Right renal pelvis (tissue), 4 donors: ENCODE results near the gene TRABD. TPM values are rescaled to one million over a fixed set of nuclear protein-coding genes. Genes with fewer than 3 reads are reported as not detected.
A peak's percentile ranks its signal among the peaks of the same experiment; 100 is the strongest.

ENCODE experiments used
- DNase-seq, 4 donors: peaks; one replicate each; pipeline ENCODE4 v3.0.0-alpha.2; 2013; ENCODE audit warnings: low read depth in 4 of 4, low spot score in 3 of 4, missing footprints in 1 of 4
- polyA plus RNA-seq, 4 donors: library from polyadenylated mRNA; unstranded; fragments of 120-200 nt; gene quantifications; one replicate each; pipeline ENCODE4 v1.2.1, GENCODE V29; 2013; ENCODE audit not compliant: insufficient read length in 4 of 4

TRABD gene
- polyA plus RNA-seq, 4 donors: 19.1 to 30.8 (median 21.7) TPM

DNA sequence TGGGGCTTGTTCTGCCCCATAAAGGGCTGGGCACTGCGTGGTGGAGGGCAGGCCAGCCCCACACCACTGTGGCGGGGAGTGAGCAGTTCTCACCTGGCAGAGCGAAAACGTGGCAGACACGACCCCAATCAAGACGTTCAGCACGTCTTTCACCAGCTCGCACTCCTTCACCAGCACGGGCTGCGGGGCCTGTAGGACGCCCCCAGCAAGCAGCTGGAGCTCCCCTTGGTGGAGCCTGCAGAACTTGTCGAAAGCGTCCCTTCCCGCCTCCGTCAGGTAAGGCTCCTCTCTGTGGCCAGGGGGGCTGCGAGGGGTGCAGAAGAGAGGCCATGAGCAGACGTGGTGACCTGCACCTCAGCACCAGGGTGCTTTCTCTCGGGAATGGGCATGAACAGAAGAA lies 47.5 kb downstream of the TRABD start:
- no peak for DNase-seq

DNA sequence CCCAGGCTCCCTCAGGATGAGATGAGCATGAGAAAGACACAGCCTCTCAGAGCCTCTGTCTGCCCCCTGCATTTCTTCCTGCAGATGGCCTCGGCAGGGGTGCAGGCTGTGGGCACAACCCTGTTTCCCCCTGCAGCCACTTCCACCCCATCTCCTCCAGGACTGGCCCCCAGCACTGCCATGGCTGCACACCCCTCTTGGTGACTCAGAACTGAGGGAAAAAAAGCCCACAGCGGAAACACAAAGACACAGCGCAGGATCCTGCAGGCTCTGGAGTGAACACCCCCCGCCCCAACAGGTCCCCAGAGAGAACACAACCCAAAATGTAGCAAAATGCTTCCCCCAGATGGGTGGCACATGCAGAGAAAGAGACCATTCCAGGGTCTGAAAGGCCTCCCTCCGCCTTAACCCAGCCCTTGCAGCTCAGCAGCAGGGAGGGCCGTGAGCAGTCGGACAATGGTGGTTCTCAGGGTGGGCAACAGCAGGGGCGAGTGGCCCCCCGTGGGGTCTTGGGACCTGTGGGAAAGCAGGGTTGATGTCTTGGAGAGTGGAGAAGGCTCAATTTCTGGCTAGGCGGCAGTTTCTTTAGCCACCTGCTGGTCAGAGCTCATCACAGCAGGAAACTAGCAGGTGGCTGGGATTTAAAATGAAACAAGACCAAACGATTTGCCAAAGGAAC lies 51.2 kb downstream of the TRABD start:
- no peak for DNase-seq

DNA sequence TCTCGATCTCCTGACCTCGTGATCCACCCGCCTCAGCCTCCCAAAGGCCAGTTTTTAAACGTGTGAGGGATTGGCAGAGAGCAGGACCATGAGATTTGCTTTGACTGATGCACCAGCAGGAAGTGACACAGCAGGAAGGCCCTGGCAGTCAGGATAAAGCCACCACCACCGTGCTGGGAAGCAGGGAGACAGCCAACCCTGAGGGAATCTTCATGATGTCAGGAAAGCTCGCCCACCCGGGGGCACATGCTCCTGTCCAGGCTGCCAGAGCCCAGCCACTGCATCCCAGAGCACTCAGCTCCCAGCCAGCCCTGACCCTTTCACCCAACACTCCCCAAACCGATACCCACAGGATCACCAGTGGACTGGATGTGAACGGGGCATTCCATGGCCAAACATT lies 53.0 kb downstream of the TRABD start:
- no peak for DNase-seq

DNA sequence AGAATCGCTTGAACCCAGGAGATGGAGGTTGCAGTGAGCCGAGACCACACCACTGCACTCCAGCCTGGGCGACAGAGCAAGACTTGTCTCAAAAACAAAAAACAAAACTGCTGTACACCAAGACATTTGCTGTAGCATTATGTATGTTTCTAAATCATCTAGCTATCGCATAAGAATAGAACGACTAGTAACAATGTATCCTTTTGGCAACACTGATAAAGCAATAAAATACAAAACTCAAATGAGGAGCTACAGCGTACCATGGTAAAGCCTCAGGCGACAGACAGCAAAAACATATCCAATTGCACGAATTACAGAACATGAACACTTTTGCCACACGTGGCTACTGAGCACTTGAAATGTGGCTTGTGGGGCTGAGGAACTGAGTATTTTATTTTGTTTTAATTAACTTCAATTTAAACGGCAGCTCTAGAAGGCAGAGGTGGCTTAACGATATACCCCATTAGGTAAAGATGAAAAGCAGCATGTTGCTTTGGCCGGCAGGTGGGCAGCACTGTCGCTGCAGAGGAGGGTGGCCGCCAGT lies 56.8 kb downstream of the TRABD start:
- no peak for DNase-seq

DNA sequence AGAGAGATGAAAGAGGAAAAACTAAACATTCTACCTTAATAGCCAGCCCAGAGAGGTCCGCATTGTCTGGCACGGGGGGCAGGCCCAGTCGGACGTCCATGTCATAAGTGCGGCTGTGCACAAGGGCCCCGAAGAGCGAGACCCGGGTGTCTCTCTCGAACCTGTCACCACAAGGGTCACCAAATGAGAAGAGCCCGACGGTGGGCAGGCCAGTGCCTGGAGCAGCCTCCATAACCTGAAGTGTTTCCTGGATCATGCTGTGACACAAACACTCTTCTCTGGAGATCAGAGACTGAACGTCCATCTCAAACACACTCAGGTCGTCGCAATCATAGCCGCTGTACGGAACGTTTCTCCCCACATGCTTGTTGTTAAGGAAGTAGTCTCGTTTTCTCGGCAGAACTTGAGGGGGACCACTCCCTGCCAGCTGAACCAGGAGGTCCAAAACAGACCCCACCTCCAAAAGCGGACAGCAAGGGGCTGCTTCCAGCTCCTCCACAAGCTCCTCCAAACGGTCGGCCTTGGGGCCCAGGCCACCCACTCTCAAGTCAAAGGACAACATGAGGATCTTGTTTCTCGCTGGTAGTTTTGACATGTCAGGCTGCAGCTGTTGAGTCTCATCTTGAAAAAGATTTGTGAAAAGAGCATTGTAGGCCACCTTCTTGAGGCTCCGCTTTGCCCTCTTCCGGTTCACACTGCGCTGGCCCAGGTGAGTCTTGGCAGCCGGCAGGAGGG lies 58.1 kb downstream of the TRABD start:
- no peak for DNase-seq

DNA sequence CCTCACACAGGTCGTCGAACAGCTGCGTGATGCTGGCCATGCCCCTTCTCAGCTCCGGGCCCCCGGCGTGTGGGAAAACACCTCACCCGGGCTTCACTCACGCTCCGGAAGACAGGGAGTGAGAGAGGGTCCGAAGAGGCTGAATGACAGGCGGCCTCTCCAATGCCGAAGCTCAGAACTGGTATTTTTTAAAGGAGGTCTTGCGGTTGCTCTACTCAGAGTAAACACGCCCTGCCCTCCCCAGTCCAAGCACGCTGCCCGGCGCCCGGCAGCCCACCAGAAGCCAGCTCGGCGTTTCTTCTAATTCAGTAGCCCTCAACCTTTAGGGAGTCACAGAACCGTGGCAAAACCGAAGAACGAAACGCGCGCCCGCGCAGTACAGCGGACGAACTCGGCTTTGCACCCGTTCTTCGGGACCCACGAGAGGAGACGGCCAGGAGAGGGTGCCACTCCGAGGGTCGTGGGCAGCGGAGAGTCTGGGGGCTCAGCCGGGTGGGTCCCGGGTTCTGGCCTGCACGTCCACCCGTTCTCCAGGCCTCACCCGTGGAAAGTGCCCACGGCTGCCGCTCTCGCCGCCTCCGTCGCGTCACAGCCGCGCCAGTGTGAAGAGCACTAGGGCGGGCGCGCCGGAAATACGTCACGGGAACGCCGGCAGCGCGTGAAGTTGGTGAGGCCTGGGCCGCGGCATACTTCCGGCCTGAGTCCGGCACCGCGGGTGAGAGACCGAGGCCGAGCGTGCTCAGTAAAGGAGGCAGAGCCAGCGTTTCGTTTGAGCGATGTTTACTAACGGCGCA lies 58.9 kb downstream of the TRABD start, which contains the start of gene TUBGCP6:
Gene TUBGCP6, minus strand, starts transcription at position 604 of the 794 bp plus-strand sequence. Its CDS starts 564 bp downstream, at position 40.
- peak; percentile 88 to 92 (median 90) for DNase-seq

DNA sequence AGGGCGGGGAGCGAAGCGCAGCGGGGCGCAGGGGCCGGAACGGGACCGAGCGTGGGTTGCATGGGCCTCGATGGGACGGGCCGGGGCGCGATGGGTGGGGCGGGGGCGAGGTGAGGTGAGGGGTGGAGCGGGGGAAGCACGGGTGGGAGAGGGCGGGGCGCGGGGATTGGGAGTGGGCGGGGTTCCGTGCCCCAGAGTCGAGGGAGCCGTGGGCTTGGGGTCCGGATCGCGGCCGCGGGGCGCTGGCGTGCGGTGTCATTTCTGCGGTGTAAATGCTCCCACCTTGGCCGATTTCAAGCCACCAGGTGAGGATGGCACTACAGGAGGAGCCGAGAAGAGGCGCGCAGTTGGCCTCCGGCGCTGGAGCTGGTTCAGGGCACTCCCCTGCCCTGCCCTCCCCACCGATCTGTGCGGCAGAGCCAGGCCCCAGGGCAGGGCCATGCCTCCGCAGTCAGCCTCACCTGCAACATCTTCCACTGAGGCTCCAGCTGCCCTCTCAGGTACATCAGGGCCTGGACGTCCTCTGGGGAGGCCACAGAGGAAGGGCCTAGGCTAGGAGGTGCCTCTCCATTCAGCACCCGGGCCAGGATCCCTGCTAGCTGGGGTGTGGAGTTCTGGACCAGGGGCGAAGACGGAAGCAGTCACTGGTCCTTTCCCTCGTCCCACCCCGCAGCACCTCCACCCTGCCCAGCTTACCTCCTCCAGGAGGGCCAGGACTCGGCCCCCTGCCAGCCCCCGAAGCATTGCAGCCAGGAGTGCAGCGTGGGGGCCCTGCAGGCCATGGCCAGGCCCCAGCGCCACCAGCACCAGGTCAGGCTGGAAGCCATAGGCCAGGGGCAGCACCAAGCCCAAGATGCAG lies 59.7 kb downstream of the TRABD start:
- DNase-seq: no peak

DNA sequence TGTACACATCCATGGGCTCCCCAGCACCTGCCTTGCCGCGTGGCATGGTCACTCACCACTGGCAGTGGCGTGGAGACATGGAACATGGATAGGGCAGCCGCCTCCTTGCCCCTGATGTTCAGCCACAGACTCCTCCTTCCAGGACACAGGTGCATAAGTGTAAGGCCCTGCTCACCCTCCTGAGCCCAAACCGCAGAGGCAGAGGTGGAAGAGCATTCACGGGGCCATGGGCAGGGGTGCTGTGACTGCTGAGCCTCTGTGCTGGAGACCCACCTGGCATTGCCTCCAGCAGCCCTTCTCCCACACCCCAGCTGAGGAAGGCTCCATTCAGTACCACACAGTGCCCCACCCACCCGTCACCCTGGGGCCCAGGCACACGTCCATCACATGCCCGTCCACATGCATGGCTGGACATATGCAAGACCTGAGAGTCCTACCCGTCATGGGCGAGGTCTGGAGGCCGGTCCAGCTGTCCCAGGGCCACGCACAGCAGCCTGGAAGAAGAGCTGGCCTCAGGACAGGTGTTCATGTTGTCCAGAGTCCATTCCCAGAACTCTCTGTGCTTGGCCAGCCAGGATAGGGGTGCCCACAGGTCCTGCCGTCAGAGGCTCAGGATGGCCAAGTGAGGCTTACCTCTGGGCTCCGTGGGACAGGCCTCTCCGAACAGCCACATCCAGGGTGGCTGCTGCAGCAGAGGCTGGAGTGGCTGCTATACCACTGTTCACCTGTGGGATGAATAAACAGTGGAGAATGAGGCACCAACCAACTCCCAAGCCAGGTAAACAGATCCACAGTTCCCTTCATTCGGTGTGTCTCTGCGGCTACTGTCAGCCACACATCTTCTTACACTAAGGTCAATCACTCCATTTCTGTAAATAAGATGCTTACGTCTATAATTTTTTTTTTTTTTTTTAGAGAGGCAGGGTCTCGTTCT lies 60.8 kb downstream of the TRABD start:
- no peak for DNase-seq

DNA sequence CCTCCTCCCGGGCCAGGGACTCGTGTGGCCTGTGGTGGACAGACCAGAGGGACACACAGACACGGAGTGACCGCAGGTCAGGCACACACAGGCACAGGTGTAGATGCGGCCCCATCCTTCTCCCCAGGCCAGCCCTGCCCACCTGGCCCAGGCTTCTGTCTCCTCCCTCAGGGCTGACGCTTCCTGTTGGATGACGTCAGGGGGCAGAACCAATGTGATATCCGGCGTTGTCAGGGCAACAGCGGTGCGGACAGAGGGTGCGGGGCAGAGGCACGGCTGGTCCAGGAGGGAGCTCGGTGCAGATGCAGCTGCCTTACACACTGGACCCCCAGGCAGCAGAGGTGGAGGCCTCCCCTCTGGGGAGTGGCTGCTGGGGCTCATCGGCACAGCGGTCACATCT lies 62.0 kb downstream of the TRABD start:
- DNase-seq: no peak

DNA sequence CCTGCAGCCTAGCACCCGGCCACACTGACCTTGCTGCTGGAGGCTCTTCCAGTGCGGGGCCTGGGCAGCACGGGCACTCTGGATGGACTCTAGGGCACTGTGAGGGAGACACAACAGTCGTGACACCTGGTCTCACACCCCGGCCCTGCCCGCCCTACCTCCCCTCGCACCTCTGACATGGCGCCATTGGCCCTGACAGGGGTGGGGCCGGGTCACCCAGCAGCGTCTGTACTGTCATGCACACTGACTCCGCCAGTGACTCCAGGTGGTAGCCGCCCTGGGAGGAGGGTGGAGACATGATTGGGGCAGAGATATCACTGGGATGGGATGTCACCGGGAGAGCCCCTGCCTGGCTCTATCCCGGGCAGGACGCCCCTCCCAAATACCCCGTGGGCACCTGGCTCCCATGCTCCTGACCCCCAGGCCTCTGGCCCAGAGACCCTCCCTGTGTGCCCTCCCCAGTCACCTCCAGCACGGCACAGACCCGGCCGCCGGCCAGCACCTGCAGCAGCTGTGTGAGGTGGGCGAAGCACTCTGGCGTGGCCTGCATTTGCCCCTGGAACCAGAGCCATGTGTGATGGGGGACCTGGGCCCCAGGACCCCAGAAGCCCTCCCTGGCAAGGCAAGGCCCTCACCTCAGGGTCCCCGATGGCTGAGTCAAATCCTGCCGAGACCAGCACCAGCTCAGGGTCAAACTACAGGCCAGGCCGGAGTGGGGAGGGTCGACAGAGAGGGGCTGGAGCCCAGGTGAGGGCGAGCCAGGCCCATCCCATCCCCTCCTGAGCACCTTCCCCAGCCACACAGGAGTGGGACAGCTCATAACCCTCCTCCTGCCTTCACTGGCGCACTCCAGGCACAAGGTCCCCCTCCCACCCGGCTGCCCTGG lies 62.7 kb downstream of the TRABD start:
- no peak for DNase-seq

Other genes with a start within 250 kb of the TRABD start
- 10 to 100 TPM; 16.9 to 30.4 (median 17.6) TPM for gene PIM3, start 225.1 kb upstream of the TRABD start, polyA plus RNA-seq
- under 1 TPM in 1 of 4 donors, not detected in 3; 0.03 TPM for gene IL17REL, start 173.1 kb upstream of the TRABD start, polyA plus RNA-seq
- under 1 TPM in 1 of 4 donors, not detected in 3; 0.06 TPM for gene TTLL8, start 127.6 kb upstream of the TRABD start, polyA plus RNA-seq
- 1 to 10 TPM in 1 of 4 donors, under 1 TPM in 3; 0.66 to 1.6 (median 0.86) TPM for gene MLC1, start 100.5 kb upstream of the TRABD start, polyA plus RNA-seq
- 1 to 10 TPM in 1 of 4 donors, under 1 TPM in 3; 0.33 to 1.2 (median 0.71) TPM for gene MOV10L1, start 95.9 kb upstream of the TRABD start, polyA plus RNA-seq
- 1 to 10 TPM in 3 of 4 donors, under 1 TPM in 1; 0.76 to 2.2 (median 1.5) TPM for gene PANX2, start 15.2 kb upstream of the TRABD start, polyA plus RNA-seq
- 10 to 100 TPM; 14.9 to 26.2 (median 17.1) TPM for gene SELENOO, start 15.1 kb downstream of the TRABD start, polyA plus RNA-seq
- gene TUBGCP6, start 59.1 kb downstream of the TRABD start, polyA plus RNA-seq: 10 to 100 TPM; 31.4 to 40.7 (median 34.3) TPM
- gene HDAC10, start 65.4 kb downstream of the TRABD start, polyA plus RNA-seq: 10 to 100 TPM; 18.0 to 28.7 (median 19.9) TPM
- gene MAPK12, start 75.8 kb downstream of the TRABD start, polyA plus RNA-seq: 10 to 100 TPM; 10.6 to 23.6 (median 12.2) TPM
- gene MAPK11, start 84.5 kb downstream of the TRABD start, polyA plus RNA-seq: 1 to 10 TPM; 7.3 to 8.8 (median 7.4) TPM
- gene PLXNB2, start 121.7 kb downstream of the TRABD start, polyA plus RNA-seq: 100 to 1,000 TPM; 217 to 261 (median 232) TPM
- 10 to 100 TPM; 12.0 to 17.9 (median 15.0) TPM for gene DENND6B, start 141.1 kb downstream of the TRABD start, polyA plus RNA-seq
- gene PPP6R2, start 157.4 kb downstream of the TRABD start, polyA plus RNA-seq: 10 to 100 TPM; 35.9 to 46.0 (median 40.3) TPM